HFF-Myc (cell line): ENCODE measurements around the gene ZFPL1.

Experiments
- DNase-seq: peaks from one replicate; pipeline ENCODE4 v3.0.0-alpha.2; 2011; ENCODE audit warnings: low read depth; ENCODE audit errors: extremely low read depth
- H3K4me3 ChIP-seq: replicated peaks from 2 replicates; pipeline ENCODE4 v1.5.1; 2011; ENCODE audit warnings: low read depth, mild to moderate bottlenecking, control low read depth, low read length
- TF ChIP-seq, protein P1 (sequence below): IDR thresholded peaks from 2 replicates; pipeline ENCODE4 v1.5.1; 2012; ENCODE audit warnings: mild to moderate bottlenecking, low read depth, low read length, control low read depth; ENCODE audit errors: missing control alignments

The ZFPL1 gene

DNA sequence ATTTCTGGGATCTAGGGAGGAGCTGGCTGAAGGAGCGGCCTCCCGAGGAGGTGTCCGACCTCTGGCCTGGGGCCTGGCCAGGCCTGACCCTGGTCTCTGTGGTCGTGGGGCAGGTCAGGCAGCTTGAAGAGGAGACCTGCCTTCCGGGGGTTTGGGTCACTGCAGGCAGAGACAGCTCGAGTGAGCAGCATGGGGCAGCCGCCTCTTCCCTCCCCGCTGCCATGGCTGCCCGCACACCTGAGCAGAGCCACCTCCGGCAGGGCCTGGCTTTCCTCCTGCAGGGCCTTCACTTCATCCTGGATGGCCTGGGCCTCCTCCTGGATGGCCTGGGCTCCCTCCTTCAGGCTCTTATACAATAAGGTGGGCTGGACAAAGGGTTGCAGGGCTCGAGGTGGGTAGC lies 17.7 kb upstream of the ZFPL1 start:
- TF ChIP-seq, protein P1, sequence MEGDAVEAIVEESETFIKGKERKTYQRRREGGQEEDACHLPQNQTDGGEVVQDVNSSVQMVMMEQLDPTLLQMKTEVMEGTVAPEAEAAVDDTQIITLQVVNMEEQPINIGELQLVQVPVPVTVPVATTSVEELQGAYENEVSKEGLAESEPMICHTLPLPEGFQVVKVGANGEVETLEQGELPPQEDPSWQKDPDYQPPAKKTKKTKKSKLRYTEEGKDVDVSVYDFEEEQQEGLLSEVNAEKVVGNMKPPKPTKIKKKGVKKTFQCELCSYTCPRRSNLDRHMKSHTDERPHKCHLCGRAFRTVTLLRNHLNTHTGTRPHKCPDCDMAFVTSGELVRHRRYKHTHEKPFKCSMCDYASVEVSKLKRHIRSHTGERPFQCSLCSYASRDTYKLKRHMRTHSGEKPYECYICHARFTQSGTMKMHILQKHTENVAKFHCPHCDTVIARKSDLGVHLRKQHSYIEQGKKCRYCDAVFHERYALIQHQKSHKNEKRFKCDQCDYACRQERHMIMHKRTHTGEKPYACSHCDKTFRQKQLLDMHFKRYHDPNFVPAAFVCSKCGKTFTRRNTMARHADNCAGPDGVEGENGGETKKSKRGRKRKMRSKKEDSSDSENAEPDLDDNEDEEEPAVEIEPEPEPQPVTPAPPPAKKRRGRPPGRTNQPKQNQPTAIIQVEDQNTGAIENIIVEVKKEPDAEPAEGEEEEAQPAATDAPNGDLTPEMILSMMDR, result no peak
- no peak for DNase-seq
- no peak overlapping the region for H3K4me3 ChIP-seq

DNA sequence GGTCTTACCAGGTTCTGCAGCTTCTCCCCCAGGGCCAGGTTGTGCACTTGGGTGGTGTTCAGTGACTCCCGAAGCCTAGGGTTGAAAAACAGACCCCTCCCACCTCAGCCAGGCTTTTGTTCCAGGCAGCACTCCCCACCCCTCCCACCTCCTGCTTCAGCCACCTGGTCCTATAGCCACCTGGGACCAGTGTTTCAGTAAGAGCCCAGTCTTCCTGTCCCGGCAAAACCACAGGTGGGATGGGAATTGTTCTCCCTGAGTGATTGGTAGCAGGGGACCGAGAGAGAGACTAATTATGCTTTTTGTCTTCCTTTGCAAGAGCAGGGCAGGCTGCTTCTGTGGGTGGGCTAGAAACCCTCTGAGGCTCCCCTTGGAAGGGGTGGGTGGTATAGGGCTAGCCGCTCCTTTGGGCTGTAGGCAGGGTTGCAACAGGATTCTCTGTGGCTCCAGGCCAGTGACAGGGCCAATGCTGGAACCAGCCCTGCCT lies 17.2 kb upstream of the ZFPL1 start:
- TF ChIP-seq, protein P1, result no peak
- no peak overlapping the region for H3K4me3 ChIP-seq
- DNase-seq, result no peak

- no peak for DNase-seq
- H3K4me3 ChIP-seq, result no peak overlapping the region
- TF ChIP-seq, protein P1, result no peak
These were observed 16.6 kb upstream of the ZFPL1 start for GRCh38 chr11:65067446-65067845.

DNA sequence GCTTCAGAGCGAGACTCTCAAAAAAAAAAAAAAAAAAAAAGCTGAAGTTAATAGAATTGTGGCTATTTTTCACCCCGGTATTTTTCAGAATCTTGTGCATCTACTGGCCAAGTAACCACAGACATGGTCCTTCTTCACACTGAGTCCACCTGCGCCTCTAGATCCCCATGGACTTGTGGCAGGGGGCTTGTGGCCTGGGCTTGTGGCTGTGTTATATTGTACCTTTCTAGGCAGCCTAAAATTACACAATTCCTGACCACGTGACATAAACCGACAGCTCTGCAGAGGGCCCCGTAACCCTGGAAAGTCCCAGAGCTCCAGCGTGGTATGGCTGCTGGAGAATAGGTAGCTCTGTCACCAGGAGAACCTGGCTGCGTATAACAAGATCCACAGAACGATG lies 14.8 kb upstream of the ZFPL1 start:
- TF ChIP-seq, protein P1, result no peak
- H3K4me3 ChIP-seq, result no peak overlapping the region

DNA sequence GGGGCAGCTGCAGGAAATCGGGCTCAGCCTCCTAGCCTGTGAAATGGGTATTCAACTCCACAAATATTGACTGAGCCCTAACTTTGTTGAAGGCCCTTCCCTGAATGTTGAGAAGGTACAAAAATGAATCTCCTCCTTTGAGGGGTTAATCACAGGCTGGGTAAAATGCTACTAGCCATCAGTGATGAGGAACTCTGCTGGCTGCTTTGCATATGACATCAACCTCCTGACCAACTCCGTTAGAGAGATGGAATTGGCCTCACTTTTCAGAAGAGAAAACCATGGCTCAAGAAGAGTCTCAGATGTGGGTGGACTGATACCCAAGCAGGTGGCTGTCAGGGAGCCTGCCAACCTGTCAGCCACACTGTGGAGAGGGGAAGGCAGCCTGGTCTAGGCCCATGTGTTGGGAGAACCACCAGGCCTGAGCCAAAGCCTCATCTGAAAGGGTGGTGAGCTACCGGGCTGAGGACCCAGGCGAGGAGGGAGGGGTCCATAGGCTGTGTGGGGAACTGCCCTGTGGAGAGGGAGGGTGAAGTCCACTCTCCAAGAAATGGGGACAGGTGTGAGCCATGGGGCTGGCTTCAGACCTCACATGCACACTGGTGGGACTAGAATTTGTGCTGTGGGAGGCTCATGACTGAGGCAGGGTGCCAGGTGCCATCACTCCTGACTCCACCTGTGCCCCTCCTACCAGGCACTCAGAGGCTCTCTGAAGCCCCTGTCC lies 12.0 kb upstream of the ZFPL1 start:
- TF ChIP-seq, protein P1, result no peak
- DNase-seq, result no peak
- H3K4me3 ChIP-seq, result no peak overlapping the region

More for the DNA sequence above, 14.8 kb upstream of the ZFPL1 start:
- no peak for DNase-seq

DNA sequence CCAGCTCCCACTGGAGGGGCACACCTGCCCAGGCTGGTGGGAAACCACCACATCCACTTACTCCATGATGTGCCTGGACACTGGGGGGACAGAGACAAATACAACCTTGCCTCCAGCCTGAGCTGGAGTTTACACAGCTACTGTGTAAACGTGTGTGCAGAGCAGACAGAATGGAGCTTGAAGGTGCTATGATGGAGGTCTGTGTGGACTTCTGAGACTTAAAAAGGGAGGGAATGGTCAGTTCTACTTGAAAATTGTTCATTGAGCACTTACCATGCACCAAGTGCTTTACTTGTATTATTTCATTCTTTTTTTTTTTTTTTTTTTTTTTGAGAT lies 11.4 kb upstream of the ZFPL1 start:
- DNase-seq, result no peak
- TF ChIP-seq, protein P1, result no peak
- H3K4me3 ChIP-seq, result no peak overlapping the region

DNA sequence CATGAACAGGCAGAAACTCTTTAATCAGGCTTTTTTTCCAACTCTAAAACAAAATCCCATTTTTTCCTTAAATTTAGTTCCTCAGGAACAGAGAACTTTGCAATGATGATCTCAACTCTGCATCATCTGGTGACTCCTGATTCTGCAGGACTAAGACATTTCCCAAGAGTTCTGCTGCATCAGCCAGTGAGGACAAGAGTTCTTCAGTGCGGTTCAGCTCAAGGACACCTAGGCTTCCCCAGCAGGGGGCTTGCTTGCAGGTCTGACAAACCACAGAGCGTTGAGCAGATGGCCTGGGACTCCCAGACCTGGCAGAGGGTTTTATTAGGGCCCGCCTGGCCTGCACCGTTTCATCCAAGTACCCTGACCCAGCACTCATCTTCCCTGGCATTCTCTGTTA lies 6.6 kb upstream of the ZFPL1 start:
- TF ChIP-seq, protein P1, result no peak
- no peak for DNase-seq
- no peak overlapping the region for H3K4me3 ChIP-seq
